ENCODE results near the gene GDPD3. TPM values are rescaled to one million over a fixed set of nuclear protein-coding genes. Genes with fewer than 3 reads are reported as not detected.
A peak's percentile ranks its signal among the peaks of the same experiment; 100 is the strongest.

GDPD3 gene
- total and polyA plus RNA-seq, 10 of the 15 experiments (the other 5 are each of a cell fraction or from before 2014, with no cell fraction given): 0.29 to 3.3 (median 0.97) TPM

DNA sequence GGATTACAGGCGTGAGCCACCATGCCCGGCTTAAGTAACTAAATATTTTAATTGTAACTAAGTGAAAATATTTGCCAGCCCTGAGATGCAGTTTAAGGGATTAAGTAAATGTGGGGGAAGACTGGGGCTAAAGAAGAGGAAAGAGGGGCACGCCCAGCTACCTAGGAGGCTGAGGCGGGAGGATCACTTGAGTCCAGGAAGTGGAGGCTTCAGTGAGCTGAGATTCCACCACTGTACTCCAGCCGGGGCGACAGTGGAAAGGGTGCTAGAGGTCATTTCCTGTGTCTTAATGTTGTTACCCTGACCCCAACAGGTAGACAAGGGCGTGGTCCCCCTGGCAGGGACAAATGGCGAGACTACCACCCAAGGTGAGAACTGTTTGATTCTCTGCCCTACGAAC lies 45.0 kb downstream of the GDPD3 start:
- Histone ChIP-seq H2AFZ (ENCODE audit: control insufficient read depth, low read depth, low read length) (no peak overlapping the region), H3K36me3 (ENCODE audit: control insufficient read depth in 2 of 2, insufficient read depth in 2 of 2, low read length in 1 of 2) (peaks cover 30 to 32% of the 10 kb centered on the region in 2 experiments), H3K9ac (ENCODE audit: control insufficient read depth, insufficient read depth, low read length) (peak overlapping the region; percentile 93; the same call in 1 of the 2 replicates), H3K27me3 (replicated peaks in 1 of 2; ENCODE audit: control insufficient read depth in 2 of 2, insufficient read depth in 2 of 2, low read length in 1 of 2) (no peaks in the 10 kb centered on the region), H3K4me1 (ENCODE audit: control insufficient read depth, insufficient read depth, low read length) (peaks cover 27% of the 10 kb centered on the region), H3K79me2 (ENCODE audit: control insufficient read depth, insufficient read depth, low read length) (peaks cover 68% of the 10 kb centered on the region), H4K20me1 (ENCODE audit: control insufficient read depth, insufficient read depth) (peaks cover 24% of the 10 kb centered on the region), H3K9me3 (replicated peaks; ENCODE audit: control insufficient read depth, insufficient read depth, low read length) (no peaks in the 10 kb centered on the region), H3K4me2 (ENCODE audit: control insufficient read depth, insufficient read depth) (peak overlapping the region; percentile 66), H3K27ac (ENCODE audit: control insufficient read depth, insufficient read depth) (no peak overlapping the region), H3K4me3 (peak overlapping the region; percentile 49; the same call in 1 of the 2 replicates)
- no peak for ATAC-seq
- ChIA-PET RAD21 (ENCODE audit: unreplicated experiment) (no interaction called here), CTCF (interaction anchor here (6.1 to 8.5 kb wide), 2 partner anchors 14 to 24 kb away, joined by 51 to 77 read pairs; partner anchors contain the start of gene TBX6), POLR2A (interaction anchor here (0.6 to 1.2 kb wide), 3 partner anchors 13 to 566 kb away, joined by 3 to 4 read pairs (median 3); no protein-coding TSS in a partner anchor), SMC1A (ENCODE audit: uncharacterized antibody, unreplicated experiment) (no interaction called here)
- TF ChIP-seq, protein P1, sequence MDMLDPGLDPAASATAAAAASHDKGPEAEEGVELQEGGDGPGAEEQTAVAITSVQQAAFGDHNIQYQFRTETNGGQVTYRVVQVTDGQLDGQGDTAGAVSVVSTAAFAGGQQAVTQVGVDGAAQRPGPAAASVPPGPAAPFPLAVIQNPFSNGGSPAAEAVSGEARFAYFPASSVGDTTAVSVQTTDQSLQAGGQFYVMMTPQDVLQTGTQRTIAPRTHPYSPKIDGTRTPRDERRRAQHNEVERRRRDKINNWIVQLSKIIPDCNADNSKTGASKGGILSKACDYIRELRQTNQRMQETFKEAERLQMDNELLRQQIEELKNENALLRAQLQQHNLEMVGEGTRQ (IDR thresholded peaks at IDR 0.05; ENCODE audit: borderline replicate concordance, low read depth, low read length): no peak
- TF ChIP-seq YBX1 (IDR thresholded peaks at IDR 0.05) (no peak), HDGF (IDR thresholded peaks at IDR 0.05) (no peak), PAX8 (IDR thresholded peaks at IDR 0.05) (no peak), NRF1 (conservative IDR thresholded peaks at IDR 0.05; ENCODE audit: low read depth, low read length) (no peak), MTA2 (IDR thresholded peaks at IDR 0.05; ENCODE audit: low read depth) (no peak)
- TF ChIP-seq, protein P2, sequence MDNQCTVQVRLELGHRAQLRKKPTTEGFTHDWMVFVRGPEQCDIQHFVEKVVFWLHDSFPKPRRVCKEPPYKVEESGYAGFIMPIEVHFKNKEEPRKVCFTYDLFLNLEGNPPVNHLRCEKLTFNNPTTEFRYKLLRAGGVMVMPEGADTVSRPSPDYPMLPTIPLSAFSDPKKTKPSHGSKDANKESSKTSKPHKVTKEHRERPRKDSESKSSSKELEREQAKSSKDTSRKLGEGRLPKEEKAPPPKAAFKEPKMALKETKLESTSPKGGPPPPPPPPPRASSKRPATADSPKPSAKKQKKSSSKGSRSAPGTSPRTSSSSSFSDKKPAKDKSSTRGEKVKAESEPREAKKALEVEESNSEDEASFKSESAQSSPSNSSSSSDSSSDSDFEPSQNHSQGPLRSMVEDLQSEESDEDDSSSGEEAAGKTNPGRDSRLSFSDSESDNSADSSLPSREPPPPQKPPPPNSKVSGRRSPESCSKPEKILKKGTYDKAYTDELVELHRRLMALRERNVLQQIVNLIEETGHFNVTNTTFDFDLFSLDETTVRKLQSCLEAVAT (IDR thresholded peaks at IDR 0.05): no peak
- WGBS (ENCODE audit: insufficient coverage, insufficient replicate concordance, low lambda C conversion rate, missing lambda C conversion rate): 88% methylated on average over 9 of the region's 9 CpGs
- intact Hi-C loops (cut with micrococcal nuclease; ENCODE audit: unreplicated experiment) (no loop called here), in situ Hi-C loops (cut with MboI) (no loop called here)
- DNase-seq (ENCODE audit: low read depth, low spot score): no peak
- BruUV-seq (replicated peaks): no TSS peak
- no peak for FAIRE-seq
